Measurements from ENCODE around the gene XXYLT1.

The XXYLT1 gene

DNA sequence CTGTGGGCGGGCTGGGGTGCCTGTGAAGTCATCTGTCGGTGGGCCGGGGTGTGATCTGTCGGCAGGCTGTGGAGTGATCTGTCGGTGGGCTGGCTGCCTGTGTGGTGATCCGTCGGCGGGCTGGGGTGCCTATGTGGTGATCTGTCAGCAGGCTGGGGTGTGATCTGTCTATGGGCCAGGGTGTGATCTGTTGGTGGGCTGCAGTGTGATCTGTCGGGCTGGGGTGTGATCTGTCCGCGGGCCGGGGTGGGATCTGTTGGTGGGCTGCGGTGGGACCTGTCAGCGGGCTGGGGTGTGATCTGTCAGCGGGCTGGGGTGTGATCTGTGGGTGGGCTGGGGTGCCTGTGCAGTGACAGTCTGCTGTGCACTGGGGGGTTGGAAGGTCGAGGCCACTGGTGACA lies 204.5 kb downstream of the XXYLT1 start:
- no peak for TF ChIP-seq CTCF (IDR thresholded peaks at IDR 0.05; ENCODE audit: low read depth, low read length)
- no peak overlapping the region for H3K4me3 ChIP-seq (replicated peaks in 1 of 2; ENCODE audit: low read depth in 2 of 2, low read length in 2 of 2)
- DNase-seq (ENCODE audit: low read depth in 2 of 2) = no peak

DNA sequence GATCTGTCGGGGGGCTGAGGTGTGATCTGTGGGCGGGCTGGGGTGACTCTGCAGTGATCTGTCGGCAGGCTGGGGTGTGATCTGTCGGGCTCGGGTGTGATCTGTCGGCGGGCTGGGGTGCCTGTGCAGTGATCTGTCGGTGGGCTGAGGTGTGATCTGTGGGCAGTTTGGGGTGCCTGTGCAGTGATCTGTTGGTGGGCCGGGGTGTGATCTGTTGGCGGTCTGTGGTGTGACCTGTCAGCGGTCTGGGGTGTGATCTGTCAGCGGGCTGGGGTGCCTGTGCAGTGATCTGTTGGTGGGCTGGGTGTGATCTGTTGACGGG lies 205.1 kb downstream of the XXYLT1 start:
- TF ChIP-seq CTCF (IDR thresholded peaks at IDR 0.05; ENCODE audit: low read depth, low read length) = no peak
- no peak for DNase-seq (ENCODE audit: low read depth in 2 of 2)
- no peak overlapping the region for H3K4me3 ChIP-seq (replicated peaks in 1 of 2; ENCODE audit: low read depth in 2 of 2, low read length in 2 of 2)

GRCh38 chr3:195065142-195065863 lies 205.7 kb downstream of the XXYLT1 start:
- DNase-seq (ENCODE audit: low read depth in 2 of 2) = no peak
- no peak for TF ChIP-seq CTCF (IDR thresholded peaks at IDR 0.05; ENCODE audit: low read depth, low read length)
- no peak overlapping the region for H3K4me3 ChIP-seq (replicated peaks in 1 of 2; ENCODE audit: low read depth in 2 of 2, low read length in 2 of 2)

GRCh38 chr3:195064300-195064931 lies 206.5 kb downstream of the XXYLT1 start:
- no peak overlapping the region for H3K4me3 ChIP-seq (replicated peaks in 1 of 2; ENCODE audit: low read depth in 2 of 2, low read length in 2 of 2)

GRCh38 chr3:195063581-195064193 lies 207.3 kb downstream of the XXYLT1 start:
- H3K4me3 ChIP-seq (replicated peaks in 1 of 2; ENCODE audit: low read depth in 2 of 2, low read length in 2 of 2) = no peak overlapping the region
- no peak for TF ChIP-seq CTCF (IDR thresholded peaks at IDR 0.05; ENCODE audit: low read depth, low read length)
- DNase-seq (ENCODE audit: low read depth in 2 of 2) = no peak

More at GRCh38 chr3:195064300-195064931, 206.5 kb downstream of the XXYLT1 start:
- DNase-seq (ENCODE audit: low read depth in 2 of 2) = no peak
- no peak for TF ChIP-seq CTCF (IDR thresholded peaks at IDR 0.05; ENCODE audit: low read depth, low read length)

- no peak for TF ChIP-seq CTCF (IDR thresholded peaks at IDR 0.05; ENCODE audit: low read depth, low read length)
- no peak for DNase-seq (ENCODE audit: low read depth in 2 of 2)
- no peak overlapping the region for H3K4me3 ChIP-seq (replicated peaks in 1 of 2; ENCODE audit: low read depth in 2 of 2, low read length in 2 of 2)
These were observed 208.0 kb downstream of the XXYLT1 start for GRCh38 chr3:195062866-195063540.

All from cardiac fibroblast (primary cell).